Stimulated activated CD4-positive, alpha-beta T cell treated with anti-CD3 and anti-CD28 coated beads, Interleukin-12 subunit alpha, Interleukin-12 subunit beta, amount 100 ng/mL, for 4 hours (primary cell): ENCODE measurements around the gene LRP1B.

Experiments used
- DNase-seq: peaks from one replicate; pipeline ENCODE4 v3.0.0-alpha.2; 2020

Gene LRP1B

GRCh38 chr2:141062443-141062842, 1068.4 kb downstream of the LRP1B start:
- no peak for DNase-seq

- no peak for DNase-seq
These were observed 1068.8 kb downstream of the LRP1B start for GRCh38 chr2:141062031-141062430.

- no peak for DNase-seq
These were observed 1072.3 kb downstream of the LRP1B start for GRCh38 chr2:141058556-141058955.

- DNase-seq, result no peak
These were observed 1075.3 kb downstream of the LRP1B start for GRCh38 chr2:141055531-141055930.

GRCh38 chr2:141048951-141049350, 1081.9 kb downstream of the LRP1B start:
- no peak for DNase-seq

GRCh38 chr2:141041281-141041680, 1089.5 kb downstream of the LRP1B start:
- no peak for DNase-seq

- no peak for DNase-seq
These were observed 1092.5 kb downstream of the LRP1B start for GRCh38 chr2:141038341-141038740.

GRCh38 chr2:141037361-141037760, 1093.5 kb downstream of the LRP1B start:
- no peak for DNase-seq

- DNase-seq, result no peak
These were observed 1094.9 kb downstream of the LRP1B start for GRCh38 chr2:141035846-141036420.

- no peak for DNase-seq
These were observed 1101.3 kb downstream of the LRP1B start for GRCh38 chr2:141029428-141030078.

GRCh38 chr2:141027221-141027620, 1103.6 kb downstream of the LRP1B start:
- no peak for DNase-seq

GRCh38 chr2:141021611-141022010, 1109.2 kb downstream of the LRP1B start:
- DNase-seq, result no peak

- no peak for DNase-seq
These were observed 1109.7 kb downstream of the LRP1B start for GRCh38 chr2:141021109-141021508.

GRCh38 chr2:141020346-141020745, 1110.5 kb downstream of the LRP1B start:
- no peak for DNase-seq

- no peak for DNase-seq
These were observed 1115.3 kb downstream of the LRP1B start for GRCh38 chr2:141015341-141016047.

GRCh38 chr2:141003967-141004657, 1126.7 kb downstream of the LRP1B start:
- no peak for DNase-seq

- DNase-seq, result no peak
These were observed 1129.1 kb downstream of the LRP1B start for GRCh38 chr2:141001750-141002149.

- no peak for DNase-seq
These were observed 1132.2 kb downstream of the LRP1B start for GRCh38 chr2:140998577-140998976.

GRCh38 chr2:140998017-140998416, 1132.8 kb downstream of the LRP1B start:
- DNase-seq, result no peak

GRCh38 chr2:140994856-140995255, 1136.0 kb downstream of the LRP1B start:
- no peak for DNase-seq

GRCh38 chr2:140990416-140990815, 1140.4 kb downstream of the LRP1B start:
- DNase-seq, result no peak

- no peak for DNase-seq
These were observed 1142.2 kb downstream of the LRP1B start for GRCh38 chr2:140988597-140988996.

GRCh38 chr2:140986456-140986855, 1144.4 kb downstream of the LRP1B start:
- no peak for DNase-seq

GRCh38 chr2:140975237-140975636, 1155.6 kb downstream of the LRP1B start:
- DNase-seq, result no peak
